Small intestine (tissue), 16 donors: Measurements from ENCODE around the gene LETM1. TPM values are rescaled to one million over a fixed set of nuclear protein-coding genes. Genes with fewer than 3 reads are reported as not detected.

Experiments used
- DNase-seq, 2 donors: peaks; one replicate each; pipeline versions ENCODE4 v3.0.0 to v3.0.0-alpha.2; 2013
- FAIRE-seq: peaks from 2 replicates; lab custom pipeline; 2012; peaks lifted over from hg19 to GRCh38; lab: Jason Lieb, UNC
- H3K27ac ChIP-seq, 3 donors: one replicate each; pipeline ENCODE4 v1.5.1; 2013; ENCODE audit warnings: low read length in 2 of 3, mild to moderate bottlenecking in 2 of 3, control low read depth in 1 of 3, inconsistent platforms in 1 of 3, low read depth in 1 of 3, moderate library complexity in 1 of 3
- H3K27me3 ChIP-seq, 3 donors: one replicate each; pipeline ENCODE4 v1.6.1; 2013; ENCODE audit warnings: low read length in 3 of 3, inconsistent platforms in 1 of 3; ENCODE audit not compliant: control insufficient read depth in 3 of 3, insufficient read depth in 3 of 3
- H3K36me3 ChIP-seq, 3 donors: one replicate each; pipeline ENCODE4 v1.6.1; 2013; ENCODE audit warnings: low read length in 3 of 3, inconsistent platforms in 1 of 3, low read depth in 1 of 3, mild to moderate bottlenecking in 1 of 3, moderate library complexity in 1 of 3; ENCODE audit not compliant: control insufficient read depth in 3 of 3, insufficient read depth in 2 of 3
- H3K4me1 ChIP-seq, 3 donors: one replicate each; pipeline ENCODE4 v1.6.1; 2013; ENCODE audit warnings: low read length in 2 of 3, inconsistent platforms in 1 of 3, low read depth in 1 of 3, mild to moderate bottlenecking in 1 of 3, moderate library complexity in 1 of 3; ENCODE audit not compliant: control insufficient read depth in 3 of 3, insufficient read depth in 2 of 3
- H3K4me3 ChIP-seq, 3 donors: one replicate each; pipeline ENCODE4 v1.5.1; 2013; ENCODE audit warnings: low read length in 3 of 3, control low read depth in 1 of 3, inconsistent platforms in 1 of 3, low read depth in 1 of 3, mild to moderate bottlenecking in 1 of 3, moderate library complexity in 1 of 3
- H3K9me3 ChIP-seq, 2 donors: one replicate each; pipeline ENCODE4 v1.6.1; 2013; ENCODE audit warnings: low read depth in 1 of 2, low read length in 1 of 2; ENCODE audit not compliant: control insufficient read depth in 2 of 2, insufficient read depth in 1 of 2
- WGBS, 3 donors: extraction: QIAGEN DNeasy Blood & Tissue Kit; methylation state at CpG; one replicate each; pipeline ENCODE4 v1.1.7; 2013; 5-methylcytosine and 5-hydroxymethylcytosine counted together
- long read RNA-seq, 10 donors: transcript quantifications; one replicate each; lab custom pipeline, GENCODE V29; 2026
- polyA plus RNA-seq, 4 donors: library from polyadenylated mRNA; stranded (reverse) in 3 of 4; unstranded in 1 of 4; fragments of 200-250 nt in 3 of 4; fragments of 120-200 nt in 1 of 4; gene quantifications; one replicate each; pipeline versions ENCODE4 v1.2.1 to v1.2.3, GENCODE V29; 2013
- donor health status: healthy with polysubstance abuse.
- donor health status: control.
- donor health status: control.
- donor health status: Bipolar disorder and iron deficiency.
- donor health status: healthy.

The LETM1 gene
- polyA plus RNA-seq: 10 to 100 TPM; 19.7 to 28.5 (median 23.1) TPM
- long read RNA-seq, donor 1: 0 reads
- long read RNA-seq, donor 2, full-length matches to known transcripts: 1 of 1 reads
- long read RNA-seq, donor 2, partial matches to known transcripts: 0 of 1 reads
- long read RNA-seq, donor 2, other reads (novel, unspliced or antisense): 0 of 1 reads
- long read RNA-seq, donor 3, full-length matches to known transcripts: 3 of 3 reads
- long read RNA-seq, donor 3, partial matches to known transcripts: 0 of 3 reads
- long read RNA-seq, donor 3, other reads (novel, unspliced or antisense): 0 of 3 reads
- long read RNA-seq, donor 4: 0 reads
- long read RNA-seq, donor 5, full-length matches to known transcripts: 2 of 2 reads
- long read RNA-seq, donor 5, partial matches to known transcripts: 0 of 2 reads
- long read RNA-seq, donor 5, other reads (novel, unspliced or antisense): 0 of 2 reads
- long read RNA-seq, donor 6, full-length matches to known transcripts: 1 of 1 reads
- long read RNA-seq, donor 6, partial matches to known transcripts: 0 of 1 reads
- long read RNA-seq, donor 6, other reads (novel, unspliced or antisense): 0 of 1 reads
- long read RNA-seq, donor 7: 0 reads
- long read RNA-seq, donor 8: 0 reads
- long read RNA-seq, donor 9: 0 reads
- long read RNA-seq, donor 10, partial matches to known transcripts: 0 of 1 reads
- long read RNA-seq, donor 10, other reads (novel, unspliced or antisense): 0 of 1 reads

DNA sequence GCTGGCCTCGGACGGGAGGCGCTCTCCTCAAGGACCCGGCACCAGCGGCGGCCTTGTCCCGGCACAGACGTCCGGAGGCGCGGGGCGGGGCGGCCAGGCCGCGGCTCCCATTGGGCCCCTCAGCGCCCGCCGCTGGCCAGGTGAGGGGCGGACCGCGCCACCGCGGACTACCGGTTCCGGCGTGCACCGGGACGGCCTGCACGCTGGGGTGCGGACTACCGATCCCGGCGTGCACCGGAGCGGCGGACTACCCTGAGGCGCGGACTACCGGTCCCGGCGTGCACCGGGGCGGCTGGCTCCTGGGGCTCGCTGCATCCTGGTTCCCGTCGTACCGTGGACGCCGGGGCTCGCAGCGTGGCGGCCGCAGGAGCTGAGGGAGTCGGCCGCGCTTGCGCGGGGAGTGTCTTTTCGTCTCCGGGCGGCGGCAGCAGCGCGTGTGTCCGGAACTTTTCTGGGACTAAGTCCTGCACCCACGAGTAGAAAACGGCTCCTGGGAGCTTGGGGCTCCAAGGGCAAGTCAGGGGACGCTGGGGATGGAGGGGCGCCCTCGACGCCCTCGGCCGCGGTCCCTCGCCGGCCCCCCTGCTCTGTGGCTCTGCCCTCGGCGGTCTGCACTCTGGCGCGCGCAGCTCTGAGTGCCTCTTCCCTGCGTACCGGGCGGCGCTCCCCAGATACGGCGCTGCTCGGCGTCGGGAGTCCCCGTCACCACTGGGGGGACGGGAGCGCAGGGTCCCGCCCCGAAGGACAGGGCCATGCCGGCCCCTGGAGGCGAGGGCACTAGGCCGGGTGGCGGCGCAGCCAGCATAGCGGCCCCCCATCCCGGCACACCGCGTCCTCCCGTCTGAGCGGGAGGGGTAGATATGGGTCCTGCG, at the start of gene LETM1:
LETM1 (minus strand) TSS at position 86 of the 872 bp plus-strand sequence. CDS start 206 bp downstream, outside the sequence.
- Histone ChIP-seq H3K27me3 (no peaks in the 10 kb centered on the region), H3K36me3 (peaks cover 0 to 13% (median 0%) of the 10 kb centered on the region in 3 donors), H3K27ac (peak within 1 kb of the TSS; percentile 80 to 83 (median 82)), H3K9me3 (no peaks in the 10 kb centered on the region), H3K4me3 (peak within 1 kb of the TSS; percentile 81 to 93 (median 91)), H3K4me1 (peaks cover 2 to 34% (median 11%) of the 10 kb centered on the region in 3 donors)
- 0% methylated on average over 72 to 107 of the region's 107 CpGs for WGBS, 3 donors
- no peak for FAIRE-seq
- peak; percentile 96 to 98 for DNase-seq

DNA sequence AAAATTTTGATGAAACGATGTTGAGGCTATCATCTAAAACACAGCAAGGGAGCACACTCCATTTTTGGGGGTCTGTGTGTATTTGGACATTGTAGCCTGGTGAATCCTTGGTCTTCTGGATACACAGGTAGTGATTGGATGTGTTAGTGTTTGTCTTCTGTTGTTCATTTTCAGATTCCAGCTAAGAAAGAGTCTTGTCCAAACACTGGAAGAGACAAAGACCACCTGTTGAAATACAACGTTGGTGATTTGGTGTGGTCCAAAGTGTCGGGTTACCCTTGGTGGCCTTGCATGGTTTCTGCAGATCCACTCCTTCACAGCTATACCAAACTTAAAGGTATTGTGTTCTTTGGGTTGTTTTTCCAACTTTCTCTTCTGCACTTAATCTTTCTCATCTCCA, 48.1 kb upstream of the LETM1 start:
- no peak for DNase-seq
- WGBS, 3 donors: 70 to 79% (median 75%) methylated on average over 3 of the region's 3 CpGs
- FAIRE-seq: no peak

GRCh38 chr4:1903035-1903434, 47.1 kb upstream of the LETM1 start:
- Histone ChIP-seq H3K4me3 (no peak overlapping the region), H3K4me1 (no peaks in the 10 kb centered on the region), H3K27ac (no peak overlapping the region), H3K9me3 (no peaks in the 10 kb centered on the region), H3K27me3 (no peaks in the 10 kb centered on the region), H3K36me3 (peaks cover 4 to 54% (median 10%) of the 10 kb centered on the region in 3 donors)
- 88 to 92% (median 88%) methylated on average over 1 of the region's 1 CpG for WGBS, 3 donors
- DNase-seq: no peak
- FAIRE-seq: no peak

More for the DNA sequence above, 48.1 kb upstream of the LETM1 start:
- H3K36me3 ChIP-seq: peaks cover 4 to 61% (median 10%) of the 10 kb centered on the region in 3 donors
- H3K4me3 ChIP-seq: no peak overlapping the region
- H3K27ac ChIP-seq: no peak overlapping the region
- no peaks in the 10 kb centered on the region for H3K4me1 ChIP-seq
- no peaks in the 10 kb centered on the region for H3K9me3 ChIP-seq
- no peaks in the 10 kb centered on the region for H3K27me3 ChIP-seq

DNA sequence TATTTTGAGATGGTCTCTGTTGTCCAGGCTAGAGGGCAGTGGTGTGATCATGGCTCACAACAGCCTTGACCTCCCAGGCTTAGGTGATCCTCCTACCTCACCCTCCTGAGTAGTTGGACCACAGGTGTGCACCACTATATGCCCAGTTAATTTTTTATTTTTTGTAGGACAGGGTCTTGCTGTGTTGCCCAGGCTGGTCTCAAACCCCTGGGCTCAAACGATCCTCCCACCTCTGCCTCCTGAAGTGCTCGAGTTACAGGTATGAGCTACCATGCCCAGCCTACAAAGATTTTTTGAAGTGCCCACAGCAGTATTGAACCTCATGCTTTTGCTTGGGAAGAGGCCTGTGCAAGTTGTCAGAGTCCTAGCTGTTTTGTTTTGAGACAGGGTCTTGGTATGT, 46.3 kb upstream of the LETM1 start:
- no peak overlapping the region for H3K4me3 ChIP-seq
- WGBS, 3 donors: 88 to 97% (median 88%) methylated on average over 2 of the region's 2 CpGs
- DNase-seq: no peak
- peaks cover 4 to 49% (median 10%) of the 10 kb centered on the region in 3 donors for H3K36me3 ChIP-seq
- H3K9me3 ChIP-seq: no peaks in the 10 kb centered on the region
- H3K27ac ChIP-seq: no peak overlapping the region
- H3K4me1 ChIP-seq: no peaks in the 10 kb centered on the region
- no peaks in the 10 kb centered on the region for H3K27me3 ChIP-seq
- no peak for FAIRE-seq

DNA sequence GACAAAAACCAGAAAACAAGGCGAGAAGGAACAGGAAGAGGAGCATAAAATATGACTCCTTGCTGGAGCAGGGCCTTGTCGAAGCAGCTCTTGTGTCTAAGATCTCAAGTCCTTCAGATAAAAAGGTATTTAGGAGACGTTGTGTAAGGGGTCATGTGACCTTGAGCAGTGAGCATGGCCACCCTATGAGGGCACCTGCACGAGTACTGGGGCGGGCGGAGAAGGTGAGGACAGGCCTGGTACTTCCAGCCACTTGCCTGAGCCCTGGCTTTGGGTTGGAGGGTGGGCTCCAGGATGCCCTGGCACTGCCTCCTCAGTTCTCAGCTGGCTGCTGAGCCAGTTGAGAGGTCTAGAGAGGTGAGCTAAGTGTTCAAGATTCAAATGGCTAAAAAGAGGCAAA, 45.2 kb upstream of the LETM1 start:
- no peak for DNase-seq
- Histone ChIP-seq H3K27ac (no peak overlapping the region), H3K9me3 (no peaks in the 10 kb centered on the region), H3K36me3 (peaks cover 4 to 46% (median 10%) of the 10 kb centered on the region in 3 donors), H3K27me3 (no peaks in the 10 kb centered on the region), H3K4me1 (no peaks in the 10 kb centered on the region), H3K4me3 (no peak overlapping the region)
- no peak for FAIRE-seq
- WGBS, 3 donors: 72 to 78% (median 78%) methylated on average over 6 of the region's 6 CpGs

- Histone ChIP-seq H3K9me3 (no peaks in the 10 kb centered on the region), H3K4me3 (no peak overlapping the region), H3K36me3 (peaks cover 0 to 47% (median 10%) of the 10 kb centered on the region in 3 donors), H3K4me1 (no peaks in the 10 kb centered on the region), H3K27ac (no peak overlapping the region), H3K27me3 (no peaks in the 10 kb centered on the region)
- FAIRE-seq (no peak), DNase-seq (no peak)
- 82 to 87% (median 84%) methylated on average over 16 of the region's 16 CpGs for WGBS, 3 donors
These were observed 44.7 kb upstream of the LETM1 start for GRCh38 chr4:1900624-1901023.

DNA sequence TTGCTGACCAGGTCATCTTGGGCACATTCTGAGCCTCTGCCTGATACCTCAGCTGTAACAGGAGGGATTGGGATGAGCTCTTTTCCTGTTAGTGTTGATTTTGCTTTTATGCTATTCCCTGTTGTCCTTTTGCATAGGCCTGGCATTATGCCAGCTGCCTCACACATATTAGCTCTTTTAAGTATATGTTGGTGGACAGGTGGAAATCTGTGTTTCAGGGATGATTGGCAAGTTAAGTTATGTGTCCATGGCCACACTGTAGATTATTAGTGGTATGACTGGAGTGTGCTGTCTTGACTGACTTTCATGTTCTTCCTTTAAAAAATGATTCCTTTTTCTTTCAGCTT, 44.1 kb upstream of the LETM1 start:
- DNase-seq (no peak), FAIRE-seq (no peak)
- H3K4me1 ChIP-seq: no peaks in the 10 kb centered on the region
- H3K9me3 ChIP-seq: no peaks in the 10 kb centered on the region
- no peak overlapping the region for H3K4me3 ChIP-seq
- no peaks in the 10 kb centered on the region for H3K27me3 ChIP-seq
- no peak overlapping the region for H3K27ac ChIP-seq
- H3K36me3 ChIP-seq: peaks cover 0 to 43% (median 10%) of the 10 kb centered on the region in 3 donors
